Suprapubic skin (tissue), 3 donors: Measurements from ENCODE around the gene PRLR.

Source experiments
- CTCF ChIP-seq, 2 donors: fragments of 200-600 bp in 1 of 2; fragments of 450-650 bp in 1 of 2; sonication (generic) in 1 of 2; IDR thresholded peaks; one replicate each; pipeline ENCODE4 v1.5.1; 2016 to 2019; ENCODE audit warnings: antibody characterized with exemption in 2 of 2, mild to moderate bottlenecking in 1 of 2, moderate library complexity in 1 of 2
- POLR2A ChIP-seq, 2 donors: fragments of 450-650 bp; IDR thresholded peaks; one replicate each; pipeline ENCODE4 v1.6.1; 2017; ENCODE audit warnings: antibody characterized with exemption in 2 of 2, mild to moderate bottlenecking in 2 of 2, moderate library complexity in 2 of 2

- TF ChIP-seq POLR2A (IDR thresholded peaks at IDR 0.05), result no peak
- no peak for TF ChIP-seq CTCF (IDR thresholded peaks at IDR 0.05)
Observed at GRCh38 chr5:35041261-35041660, 189.0 kb downstream of the PRLR start.
